Esophagus muscularis mucosa (tissue), 4 donors: ENCODE measurements around the gene MACC1. TPM values are rescaled to one million over a fixed set of nuclear protein-coding genes. Genes with fewer than 3 reads are reported as not detected.

Experiments used
- DNase-seq: peaks from one replicate; pipeline ENCODE4 v3.0.0-alpha.2; 2017; ENCODE audit errors: extremely low spot score
- H3K27ac ChIP-seq, 4 donors: fragments of 200-600 bp; sonication (generic); replicated peaks in 1 of 4; 1 replicate in 3 of 4; 2 replicates in 1 of 4; pipeline ENCODE4 v1.5.1; 2016 to 2019; ENCODE audit warnings: mild to moderate bottlenecking in 1 of 4
- H3K27me3 ChIP-seq, 4 donors: fragments of 200-600 bp; sonication (generic); one replicate each; pipeline versions ENCODE4 v1.5.1 to v1.6.0; 2016 to 2019
- H3K36me3 ChIP-seq, 4 donors: fragments of 200-600 bp; sonication (generic); one replicate each; pipeline ENCODE4 v1.5.1; 2016 to 2019
- H3K4me1 ChIP-seq, 4 donors: fragments of 200-600 bp; sonication (generic); one replicate each; pipeline ENCODE4 v1.5.1; 2016 to 2019
- H3K4me3 ChIP-seq, 4 donors: fragments of 200-600 bp; sonication (generic); 1 replicate in 2 of 4; 2 replicates in 2 of 4; pipeline ENCODE4 v1.5.1; 2016 to 2019; ENCODE audit warnings: mild to moderate bottlenecking in 4 of 4, moderate library complexity in 1 of 4
- H3K9me3 ChIP-seq, 4 donors: fragments of 200-600 bp; sonication (generic); 1 replicate in 3 of 4; 2 replicates in 1 of 4; pipeline ENCODE4 v1.5.1; 2016 to 2019
- CTCF ChIP-seq, 3 experiments: fragments of 200-600 bp in 2 of 3; fragments of 450-650 bp in 1 of 3; sonication (generic) in 2 of 3; IDR thresholded peaks; one replicate each; pipeline ENCODE4 v1.5.1; 2017 to 2019; ENCODE audit warnings: antibody characterized with exemption in 3 of 3, mild to moderate bottlenecking in 2 of 3, moderate library complexity in 1 of 3
- EP300 ChIP-seq: sonication (generic); formaldehyde crosslinking; IDR thresholded peaks from one replicate; pipeline ENCODE4 v1.6.1; 2017; ENCODE audit warnings: antibody characterized with exemption
- POLR2A ChIP-seq: fragments of 450-650 bp; IDR thresholded peaks from one replicate; pipeline ENCODE4 v1.6.1; 2017; ENCODE audit warnings: antibody characterized with exemption, moderate library complexity, mild to moderate bottlenecking, low read depth
- POLR2AphosphoS5 ChIP-seq, 2 donors: sonication (generic); formaldehyde crosslinking; IDR thresholded peaks; one replicate each; pipeline ENCODE4 v1.6.1; 2017; ENCODE audit warnings: antibody characterized with exemption in 2 of 2
- whole genome bisulfite sequencing: methylation state at CpG from one replicate; pipeline ENCODE4 v1.1.5; 2018; 5-methylcytosine and 5-hydroxymethylcytosine counted together
- intact Hi-C: fragments of 100-400 bp; cut with DNase I; formaldehyde crosslinking; loops from one replicate; pipeline ENCODE4 v1.15.1; 2023
- total RNA-seq, 4 donors: library from RNA; depleted of rRNA; stranded (reverse); fragments of >200 nt; gene quantifications; one replicate each; pipeline versions ENCODE4 v1.1.0 to v1.2.1, GENCODE V29; 2016

Gene MACC1
- total RNA-seq, 4 donors from 2014 or later, result under 0.01 to 0.17 (median 0.15) TPM

GRCh38 chr7:20237464-20238193 is 20.4 kb upstream of the MACC1 start:
- H3K36me3 ChIP-seq, result no peaks in the 10 kb centered on the region
- no peaks in the 10 kb centered on the region for H3K27me3 ChIP-seq
- no peak for TF ChIP-seq CTCF (IDR thresholded peaks at IDR 0.05)
- TF ChIP-seq POLR2A, result no peak
- no peak for TF ChIP-seq EP300
- no peak for TF ChIP-seq POLR2AphosphoS5 (IDR thresholded peaks at IDR 0.05)
- no peak overlapping the region for H3K27ac ChIP-seq
- no peak overlapping the region for H3K4me3 ChIP-seq
- DNase-seq, result no peak
- H3K9me3 ChIP-seq, result no peaks in the 10 kb centered on the region
- intact Hi-C loops, result no loop called here
- H3K4me1 ChIP-seq, result no peaks in the 10 kb centered on the region
- WGBS, result 87% methylated on average over 2 of the region's 2 CpGs

GRCh38 chr7:20236790-20237189 is 19.6 kb upstream of the MACC1 start:
- no peaks in the 10 kb centered on the region for H3K4me1 ChIP-seq
- H3K36me3 ChIP-seq, result no peaks in the 10 kb centered on the region
- H3K9me3 ChIP-seq, result no peaks in the 10 kb centered on the region
- intact Hi-C loops, result no loop called here
- DNase-seq, result no peak
- no peaks in the 10 kb centered on the region for H3K27me3 ChIP-seq
- H3K27ac ChIP-seq, result no peak overlapping the region
- TF ChIP-seq POLR2AphosphoS5 (IDR thresholded peaks at IDR 0.05) (no peak), POLR2A (no peak), CTCF (IDR thresholded peaks at IDR 0.05) (no peak), EP300 (no peak)
- no peak overlapping the region for H3K4me3 ChIP-seq

GRCh38 chr7:20236043-20236442 is 18.9 kb upstream of the MACC1 start:
- H3K36me3 ChIP-seq, result no peaks in the 10 kb centered on the region
- no peak overlapping the region for H3K27ac ChIP-seq
- no peak for DNase-seq
- intact Hi-C loops, result no loop called here
- TF ChIP-seq POLR2AphosphoS5 (IDR thresholded peaks at IDR 0.05) (no peak), CTCF (IDR thresholded peaks at IDR 0.05) (no peak), EP300 (no peak), POLR2A (no peak)
- no peaks in the 10 kb centered on the region for H3K9me3 ChIP-seq
- H3K4me3 ChIP-seq, result no peak overlapping the region
- H3K27me3 ChIP-seq, result no peaks in the 10 kb centered on the region
- H3K4me1 ChIP-seq, result no peaks in the 10 kb centered on the region
- 95% methylated on average over 6 of the region's 6 CpGs for WGBS

GRCh38 chr7:20235288-20235687 is 18.1 kb upstream of the MACC1 start:
- Histone ChIP-seq H3K4me1 (no peaks in the 10 kb centered on the region), H3K36me3 (no peaks in the 10 kb centered on the region), H3K27me3 (no peaks in the 10 kb centered on the region), H3K27ac (no peak overlapping the region), H3K9me3 (no peaks in the 10 kb centered on the region), H3K4me3 (no peak overlapping the region)
- TF ChIP-seq EP300 (no peak), POLR2A (no peak), POLR2AphosphoS5 (IDR thresholded peaks at IDR 0.05) (no peak), CTCF (IDR thresholded peaks at IDR 0.05) (no peak)
- intact Hi-C loops, result no loop called here
- DNase-seq, result no peak
- 83% methylated on average over 4 of the region's 4 CpGs for WGBS

- H3K4me1 ChIP-seq, result no peaks in the 10 kb centered on the region
- no peaks in the 10 kb centered on the region for H3K36me3 ChIP-seq
- H3K27ac ChIP-seq, result no peak overlapping the region
- no peaks in the 10 kb centered on the region for H3K27me3 ChIP-seq
- no peak overlapping the region for H3K4me3 ChIP-seq
- 93% methylated on average over 4 of the region's 4 CpGs for WGBS
- no peak for DNase-seq
- no peaks in the 10 kb centered on the region for H3K9me3 ChIP-seq
- intact Hi-C loops, result no loop called here
- TF ChIP-seq EP300, result no peak
- no peak for TF ChIP-seq POLR2A
- TF ChIP-seq CTCF (IDR thresholded peaks at IDR 0.05), result no peak
- no peak for TF ChIP-seq POLR2AphosphoS5 (IDR thresholded peaks at IDR 0.05)
These were observed 16.2 kb upstream of the MACC1 start for GRCh38 chr7:20233362-20233761.
